ENCODE measurements around the gene CLEC4M.

CLEC4M gene

GRCh38 chr19:7762719-7763293, at the start of gene CLEC4M:
Gene CLEC4M (plus strand): TSS chr19:7763243. CDS start chr19:7763267, 24 bp downstream.
- no peak for DNase-seq

GRCh38 chr19:7715671-7716070, 47.4 kb upstream of the CLEC4M start:
- no peak for DNase-seq

- DNase-seq, result no peak
Observed at GRCh38 chr19:7716762-7717161, 46.3 kb upstream of the CLEC4M start.

GRCh38 chr19:7718668-7719067, 44.4 kb upstream of the CLEC4M start:
- DNase-seq, result no peak

GRCh38 chr19:7720351-7720750, 42.7 kb upstream of the CLEC4M start:
- DNase-seq, result no peak

- no peak for DNase-seq
Observed at GRCh38 chr19:7722231-7722651, 40.8 kb upstream of the CLEC4M start.

GRCh38 chr19:7725791-7726190, 37.3 kb upstream of the CLEC4M start:
- no peak for DNase-seq

- DNase-seq, result no peak
Observed at GRCh38 chr19:7729211-7729610, 33.8 kb upstream of the CLEC4M start.

- no peak for DNase-seq
Observed at GRCh38 chr19:7729831-7730285, 33.2 kb upstream of the CLEC4M start.

GRCh38 chr19:7730286-7731217, 32.5 kb upstream of the CLEC4M start:
- DNase-seq, result no peak

- DNase-seq, result no peak
Observed at GRCh38 chr19:7731218-7731595, 31.8 kb upstream of the CLEC4M start.

- no peak for DNase-seq
Observed at GRCh38 chr19:7731615-7732014, 31.4 kb upstream of the CLEC4M start.

- no peak for DNase-seq
Observed at GRCh38 chr19:7732045-7732444, 31.0 kb upstream of the CLEC4M start, which contains the start of gene CLEC4G. Gene CLEC4G (minus strand): TSS chr19:7732110. CDS start chr19:7732102, 8 bp downstream.

GRCh38 chr19:7733376-7733775, 29.7 kb upstream of the CLEC4M start:
- DNase-seq, result no peak

- no peak for DNase-seq
Observed at GRCh38 chr19:7734220-7735203, 28.5 kb upstream of the CLEC4M start.

GRCh38 chr19:7736148-7736547, 26.9 kb upstream of the CLEC4M start:
- no peak for DNase-seq

GRCh38 chr19:7737215-7737614, 25.8 kb upstream of the CLEC4M start:
- no peak for DNase-seq

GRCh38 chr19:7738023-7738422, 25.0 kb upstream of the CLEC4M start:
- DNase-seq, result no peak

- no peak for DNase-seq
Observed at GRCh38 chr19:7739211-7739755, 23.8 kb upstream of the CLEC4M start.

- no peak for DNase-seq
Observed at GRCh38 chr19:7739801-7740681, 23.0 kb upstream of the CLEC4M start.

- DNase-seq, result no peak
Observed at GRCh38 chr19:7740682-7741054, 22.4 kb upstream of the CLEC4M start.

GRCh38 chr19:7742575-7742974, 20.5 kb upstream of the CLEC4M start:
- DNase-seq, result no peak
